Endothelial cell of umbilical vein (primary cell): ENCODE data around the gene CD83. TPM values are rescaled to one million over a fixed set of nuclear protein-coding genes. Genes with fewer than 3 reads are reported as not detected.

Experiments
- BruUV-seq: library from RNA; stranded (reverse); fragments of 400-500 nt; replicated peaks from 2 replicates; lab custom pipeline; 2021; lab: Mats Ljungman, UMichigan
- CTCF ChIA-PET: fragments of 300-600, 350-600 bp; sonication (Branson Sonifier 250); formaldehyde crosslinking; loops from one replicate; lab custom pipeline; 2021; ENCODE audit warnings: antibody characterized with exemption, inconsistent platforms; lab: Charles Lee
- POLR2A ChIA-PET: fragments of 300-600, 350-600 bp; sonication (Branson Sonifier 250); formaldehyde crosslinking; loops from one replicate; lab custom pipeline; 2021; ENCODE audit warnings: antibody characterized with exemption, inconsistent platforms; lab: Charles Lee
- DNase-seq: peaks from one replicate; pipeline ENCODE4 v3.0.0-alpha.2; 2011; ENCODE audit warnings: low read depth, low spot score
- FAIRE-seq: peaks from 2 replicates; lab custom pipeline; 2011; peaks lifted over from hg19 to GRCh38; lab: Jason Lieb, UNC
- H2AFZ ChIP-seq: 2 replicates; pipeline ENCODE4 v1.6.0; 2012; ENCODE audit warnings: low read depth, low read length, control low read depth, inconsistent platforms
- H3K27ac ChIP-seq: 2 replicates; pipeline ENCODE4 v1.5.1; 2011; ENCODE audit warnings: low read depth, mild to moderate bottlenecking, control low read depth, low read length, moderate library complexity; ENCODE audit not compliant: insufficient read depth
- H3K27me3 ChIP-seq, 2 experiments: 2 replicates each; pipeline versions ENCODE4 v1.6.0 to v1.6.1; 2011; ENCODE audit warnings: low read length in 2 of 2, mixed read lengths in 1 of 2; ENCODE audit not compliant: control insufficient read depth in 2 of 2, insufficient read depth in 2 of 2
- H3K36me3 ChIP-seq, 2 experiments: 2 replicates in 1 of 2; 3 replicates in 1 of 2; pipeline ENCODE4 v1.5.1; 2011; ENCODE audit warnings: low read length in 2 of 2, mild to moderate bottlenecking in 1 of 2, moderate library complexity in 1 of 2; ENCODE audit not compliant: control insufficient read depth in 2 of 2, insufficient read depth in 2 of 2; ENCODE audit errors: extremely low read depth in 1 of 2
- H3K4me1 ChIP-seq: 3 replicates; pipeline ENCODE4 v1.5.1; 2011; ENCODE audit warnings: mild to moderate bottlenecking, low read length; ENCODE audit not compliant: control insufficient read depth, insufficient read depth; ENCODE audit errors: extremely low read depth
- H3K4me2 ChIP-seq: 2 replicates; pipeline ENCODE4 v1.6.1; 2011; ENCODE audit warnings: low read length, control low read depth, mixed read lengths; ENCODE audit not compliant: insufficient read depth
- H3K4me3 ChIP-seq, 3 experiments: fragments of 200-600 bp in 1 of 3; sonication (generic), shearing (Covaris generic) in 1 of 3; replicated peaks in 1 of 3; 2 replicates each; pipeline ENCODE4 v1.5.1; 2011 to 2016; ENCODE audit warnings: control low read depth in 3 of 3, low read length in 3 of 3, mild to moderate bottlenecking in 2 of 3, inconsistent platforms in 1 of 3, low read depth in 1 of 3, moderate library complexity in 1 of 3; ENCODE audit not compliant: insufficient read depth in 1 of 3
- H3K79me2 ChIP-seq: 2 replicates; pipeline ENCODE4 v1.6.0; 2012; ENCODE audit warnings: low read length, inconsistent platforms; ENCODE audit not compliant: control insufficient read depth, insufficient read depth
- H3K9ac ChIP-seq: replicated peaks from 2 replicates; pipeline ENCODE3; 2011; ENCODE audit warnings: low read length, control low read depth; ENCODE audit not compliant: insufficient read depth; ENCODE audit errors: extremely low read depth
- H3K9me1 ChIP-seq: replicated peaks from 3 replicates; pipeline ENCODE4 v1.6.0; 2011; ENCODE audit warnings: mild to moderate bottlenecking, low read length; ENCODE audit not compliant: control insufficient read depth, insufficient read depth; ENCODE audit errors: extremely low read depth
- H3K9me3 ChIP-seq: replicated peaks from 2 replicates; pipeline ENCODE4 v1.5.1; 2012; ENCODE audit warnings: low read length, inconsistent platforms; ENCODE audit not compliant: control insufficient read depth, insufficient read depth
- H4K20me1 ChIP-seq: replicated peaks from 2 replicates; pipeline ENCODE3; 2011; ENCODE audit warnings: mild to moderate bottlenecking, low read length; ENCODE audit not compliant: control insufficient read depth, insufficient read depth; ENCODE audit errors: extremely low read depth
- CTCF ChIP-seq, 2 donors: IDR thresholded peaks; 1 replicate in 1 of 2; 2 replicates in 1 of 2; pipeline ENCODE4 v1.5.1; 2011; ENCODE audit warnings: low read length in 2 of 2, mild to moderate bottlenecking in 2 of 2, moderate library complexity in 2 of 2, control low read depth in 1 of 2, inconsistent platforms in 1 of 2, low read depth in 1 of 2; ENCODE audit not compliant: insufficient read depth in 1 of 2; ENCODE audit errors: extremely low read depth in 1 of 2
- EZH2 ChIP-seq: IDR thresholded peaks from 2 replicates; pipeline ENCODE4 v1.6.1; 2012; ENCODE audit warnings: borderline replicate concordance, low read depth, mild to moderate bottlenecking, moderate library complexity, low read length, inconsistent platforms; ENCODE audit not compliant: severe bottlenecking
- FOS ChIP-seq: IDR thresholded peaks from 2 replicates; pipeline ENCODE4 v1.6.1; 2011; ENCODE audit warnings: mild to moderate bottlenecking, low read length, moderate library complexity, borderline replicate concordance; ENCODE audit not compliant: insufficient read depth
- GATA2 ChIP-seq: IDR thresholded peaks from 2 replicates; pipeline ENCODE4 v1.7.0; 2011; ENCODE audit warnings: low read depth, mild to moderate bottlenecking, moderate library complexity, mixed read lengths, low read length; ENCODE audit not compliant: insufficient read length, insufficient read depth
- JUN ChIP-seq: IDR thresholded peaks from 2 replicates; pipeline ENCODE4 v1.6.1; 2011; ENCODE audit warnings: borderline replicate concordance, low read depth; ENCODE audit not compliant: insufficient read length, insufficient read depth
- MAX ChIP-seq: IDR thresholded peaks from 2 replicates; pipeline ENCODE4 v1.6.1; 2011; ENCODE audit not compliant: insufficient read depth, insufficient read length
- MYC ChIP-seq: IDR thresholded peaks from one replicate; pipeline ENCODE4 v1.6.1; 2011; ENCODE audit warnings: mild to moderate bottlenecking, low read depth, low read length
- POLR2A ChIP-seq: IDR thresholded peaks from 2 replicates; pipeline ENCODE4 v1.6.1; 2012; ENCODE audit warnings: low read depth, mild to moderate bottlenecking, control low read depth, low read length
- POLR2AphosphoS5 ChIP-seq: IDR thresholded peaks from 2 replicates; pipeline ENCODE4 v1.6.1; 2012; ENCODE audit warnings: low read depth, mild to moderate bottlenecking, control low read depth, low read length, moderate library complexity; ENCODE audit not compliant: insufficient read depth
- dilution Hi-C: fragments of 300-500 bp; cut with MboI; formaldehyde crosslinking; loops from one replicate; pipeline ENCODE4 v1.15.0; 2019; ENCODE audit warnings: low sequenced_read_pairs; ENCODE audit not compliant: extremely low pct_ligation_motif_present
- intact Hi-C: fragments of 100-400 bp; cut with micrococcal nuclease; formaldehyde crosslinking; loops from one replicate; pipeline ENCODE4 v1.10.0; 2022
- polyA plus RNA-seq, 4 experiments: library from polyadenylated mRNA; depleted of rRNA in 3 of 4; stranded (reverse) in 3 of 4; unstranded in 1 of 4; fragments of >200 nt; gene quantifications; 2 replicates each; pipeline versions ENCODE4 v1.2.1 to v1.2.3, GENCODE V29; 2011 to 2012; ENCODE audit warnings: missing spikeins in 1 of 4
- total RNA-seq: library from RNA; stranded (reverse); gene quantifications from 2 replicates; pipeline ENCODE4 v1.2.3, GENCODE V29; 2021

Gene CD83
- total and polyA plus RNA-seq, 2 donors (not counting 3 experiments of a cell fraction or from before 2014, with no cell fraction given): 0.40 to 0.46 TPM

- intact Hi-C loops: no loop called here
- Histone ChIP-seq H3K79me2 (no peaks in the 10 kb centered on the region), H3K36me3 (no peaks in the 10 kb centered on the region), H3K4me2 (no peak overlapping the region), H4K20me1 (no peaks in the 10 kb centered on the region), H3K4me3 (no peak overlapping the region), H3K9me1 (no peaks in the 10 kb centered on the region), H3K27me3 (no peaks in the 10 kb centered on the region), H3K9ac (no peak overlapping the region), H3K9me3 (no peaks in the 10 kb centered on the region), H3K27ac (no peak overlapping the region), H2AFZ (no peak overlapping the region), H3K4me1 (no peaks in the 10 kb centered on the region)
- FAIRE-seq (no peak), DNase-seq (no peak)
- ChIA-PET POLR2A (no interaction called here), CTCF (no interaction called here)
- TF ChIP-seq JUN (no peak), GATA2 (no peak), CTCF (IDR thresholded peaks at IDR 0.05; ENCODE audit: extremely low read depth in 1 of 2, insufficient read depth in 1 of 2, low read depth in 1 of 2, low read length in 2 of 2) (no peak), POLR2AphosphoS5 (no peak)
- BruUV-seq: no TSS peak
- dilution Hi-C loops: no loop called here
These were observed 12.0 kb upstream of the CD83 start for GRCh38 chr6:14105547-14105946.

GRCh38 chr6:14107000-14107399 lies 10.6 kb upstream of the CD83 start:
- H3K27me3 ChIP-seq: no peaks in the 10 kb centered on the region
- dilution Hi-C loops: no loop called here
- intact Hi-C loops: no loop called here

More at GRCh38 chr6:14107000-14107399, 10.6 kb upstream of the CD83 start:
- H3K36me3 ChIP-seq: no peaks in the 10 kb centered on the region
- H3K9me1 ChIP-seq: no peaks in the 10 kb centered on the region
- no peak overlapping the region for H3K4me2 ChIP-seq
- FAIRE-seq (no peak), DNase-seq (no peak)
- no peak overlapping the region for H3K9ac ChIP-seq
- H3K9me3 ChIP-seq: no peaks in the 10 kb centered on the region
- H3K4me3 ChIP-seq: no peak overlapping the region
- H2AFZ ChIP-seq: no peak overlapping the region
- no peak for TF ChIP-seq POLR2AphosphoS5
- no peak for TF ChIP-seq JUN
- no peak for TF ChIP-seq FOS
- no peak for TF ChIP-seq EZH2
- TF ChIP-seq CTCF (IDR thresholded peaks at IDR 0.05; ENCODE audit: extremely low read depth in 1 of 2, insufficient read depth in 1 of 2, low read depth in 1 of 2, low read length in 2 of 2): no peak
- TF ChIP-seq MYC: no peak
- no peak for TF ChIP-seq GATA2
- TF ChIP-seq MAX: no peak
- no peak for TF ChIP-seq POLR2A
- BruUV-seq: no TSS peak
- H3K79me2 ChIP-seq: no peaks in the 10 kb centered on the region
- H3K27ac ChIP-seq: no peak overlapping the region
- no peaks in the 10 kb centered on the region for H4K20me1 ChIP-seq
- CTCF ChIA-PET: no interaction called here
- POLR2A ChIA-PET: no interaction called here
- H3K4me1 ChIP-seq: no peaks in the 10 kb centered on the region
